Stimulated activated CD4-positive, alpha-beta T cell treated with anti-CD3 and anti-CD28 coated beads, Interleukin-15, amount 100 ng/mL, for 48 hours (primary cell): Measurements from ENCODE around the gene SPACA9.

Source experiments
- DNase-seq, 2 donors: peaks; one replicate each; pipeline ENCODE4 v3.0.0-alpha.2; 2020; ENCODE audit warnings: low read depth in 2 of 2

The SPACA9 gene

DNA sequence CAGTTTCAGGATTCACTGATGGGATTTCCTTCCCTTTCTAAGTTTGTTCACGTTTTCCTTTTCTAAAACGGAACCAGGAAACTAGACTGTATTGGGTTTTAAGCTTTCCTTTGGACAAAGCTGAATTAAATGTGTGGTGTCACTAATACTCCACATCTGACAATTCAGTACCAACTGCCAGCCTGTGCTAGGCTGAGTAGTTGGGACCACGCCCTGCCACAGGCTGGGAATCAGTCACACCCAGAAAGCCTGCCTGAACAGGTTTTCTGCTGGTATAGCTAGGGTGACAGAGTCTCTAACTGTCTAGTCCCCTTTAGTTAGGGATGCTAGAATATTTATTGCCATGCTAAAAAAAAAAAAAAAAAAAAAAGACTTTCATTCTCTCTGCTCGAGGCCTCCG, 15.6 kb downstream of the SPACA9 start:
- DNase-seq: no peak

DNA sequence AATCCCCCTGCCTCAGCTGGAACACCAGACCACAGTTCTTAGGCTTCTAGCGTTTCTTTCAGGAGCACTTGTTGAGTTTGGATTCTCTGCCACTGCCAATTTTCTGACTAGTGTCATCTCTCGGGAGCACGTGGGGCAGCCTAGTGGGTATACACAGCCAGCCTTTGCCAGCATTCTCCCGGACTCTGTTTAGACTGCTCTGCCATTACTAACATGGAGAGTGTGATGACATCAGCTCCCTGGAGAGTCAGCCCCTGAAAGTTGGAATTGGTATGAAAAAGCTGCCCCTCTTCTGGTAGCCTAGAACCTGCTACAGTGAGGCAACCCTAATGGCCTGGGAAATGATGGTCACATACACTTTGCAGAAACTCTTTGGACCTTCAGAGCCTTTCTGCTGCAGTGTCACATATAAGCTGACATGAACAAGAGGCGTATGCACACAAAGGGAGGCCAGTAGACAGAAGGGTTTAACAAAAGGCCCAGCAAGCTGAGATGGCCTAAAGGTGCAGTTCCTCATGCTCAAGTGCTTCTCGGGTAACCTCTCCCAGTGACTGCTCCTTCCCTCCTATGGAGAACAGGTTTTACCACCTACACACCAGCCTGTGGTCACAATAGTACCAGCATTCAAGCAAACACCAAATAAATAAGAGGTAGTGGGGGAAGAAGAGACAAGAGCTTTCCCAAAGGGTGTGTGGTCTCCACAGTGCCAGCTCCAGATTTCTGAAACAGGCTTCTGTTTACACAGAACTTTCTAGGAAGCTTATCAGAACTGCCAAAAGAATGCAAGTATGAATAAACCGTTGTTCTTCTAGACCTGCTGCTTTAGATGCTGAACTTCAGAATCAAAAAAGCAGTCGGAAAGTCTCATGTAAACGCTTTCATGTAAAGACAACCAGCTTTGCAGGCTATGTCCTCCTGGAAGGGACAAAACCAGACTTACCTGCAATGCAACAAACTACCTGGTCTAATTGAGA, 16.5 kb downstream of the SPACA9 start:
- DNase-seq: no peak

DNA sequence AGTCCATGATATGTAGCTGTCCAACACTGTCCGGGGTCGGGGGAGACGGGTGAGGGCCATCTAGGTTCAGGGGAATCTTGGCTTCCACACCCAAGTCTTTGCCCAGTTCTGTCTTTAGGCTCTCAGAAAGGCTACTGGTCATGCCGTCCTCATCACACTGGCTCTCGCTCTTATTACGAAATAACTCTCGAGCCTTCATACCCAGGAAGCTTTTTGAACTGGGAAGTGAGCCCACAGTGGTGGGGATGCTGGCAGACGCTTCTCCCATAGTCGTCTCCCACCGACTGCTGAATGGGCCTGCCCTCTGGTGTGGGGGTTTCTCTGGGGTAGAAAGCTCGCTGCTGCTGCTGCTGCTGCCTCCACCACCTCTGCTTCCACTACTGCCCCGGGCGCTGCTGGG, 17.6 kb downstream of the SPACA9 start:
- DNase-seq: no peak

DNA sequence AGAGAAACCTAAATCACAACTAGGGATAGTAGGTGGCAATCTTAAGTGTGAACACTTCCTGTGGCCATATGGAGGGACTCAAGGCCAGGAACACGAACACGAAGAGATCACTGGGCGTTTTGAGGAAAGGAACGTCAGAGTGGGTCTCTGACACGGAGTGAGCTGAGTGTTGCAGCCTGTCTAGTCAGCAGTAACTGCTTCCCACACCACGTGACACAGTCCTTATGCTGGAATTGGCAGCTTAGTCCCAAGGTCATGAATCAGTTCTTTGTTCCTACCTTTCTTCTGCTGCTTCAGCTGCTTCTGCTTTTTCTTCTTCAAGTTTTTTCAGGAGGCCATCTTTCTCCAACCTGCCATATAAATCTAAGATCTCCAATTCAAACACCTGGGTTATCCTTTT, 18.2 kb downstream of the SPACA9 start:
- DNase-seq: no peak

DNA sequence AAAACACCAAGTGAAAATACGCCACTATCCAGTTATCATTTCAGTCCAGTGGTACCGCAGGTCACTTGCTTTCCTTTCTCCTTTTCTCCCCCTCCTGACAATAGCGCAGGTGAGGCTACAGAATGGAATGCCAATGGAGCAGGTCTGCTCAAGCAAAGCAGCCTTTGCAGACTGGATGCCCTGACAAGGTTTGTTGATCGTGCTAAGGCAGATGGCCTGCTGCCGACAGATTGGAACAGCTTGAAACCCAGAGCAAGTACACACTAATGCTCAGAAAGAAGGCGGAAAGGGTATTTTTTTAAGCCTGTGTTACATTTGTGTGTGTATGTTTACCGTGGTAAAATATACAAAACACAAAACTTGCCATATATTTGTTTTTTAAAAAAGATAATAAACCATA, 19.4 kb downstream of the SPACA9 start:
- no peak for DNase-seq

DNA sequence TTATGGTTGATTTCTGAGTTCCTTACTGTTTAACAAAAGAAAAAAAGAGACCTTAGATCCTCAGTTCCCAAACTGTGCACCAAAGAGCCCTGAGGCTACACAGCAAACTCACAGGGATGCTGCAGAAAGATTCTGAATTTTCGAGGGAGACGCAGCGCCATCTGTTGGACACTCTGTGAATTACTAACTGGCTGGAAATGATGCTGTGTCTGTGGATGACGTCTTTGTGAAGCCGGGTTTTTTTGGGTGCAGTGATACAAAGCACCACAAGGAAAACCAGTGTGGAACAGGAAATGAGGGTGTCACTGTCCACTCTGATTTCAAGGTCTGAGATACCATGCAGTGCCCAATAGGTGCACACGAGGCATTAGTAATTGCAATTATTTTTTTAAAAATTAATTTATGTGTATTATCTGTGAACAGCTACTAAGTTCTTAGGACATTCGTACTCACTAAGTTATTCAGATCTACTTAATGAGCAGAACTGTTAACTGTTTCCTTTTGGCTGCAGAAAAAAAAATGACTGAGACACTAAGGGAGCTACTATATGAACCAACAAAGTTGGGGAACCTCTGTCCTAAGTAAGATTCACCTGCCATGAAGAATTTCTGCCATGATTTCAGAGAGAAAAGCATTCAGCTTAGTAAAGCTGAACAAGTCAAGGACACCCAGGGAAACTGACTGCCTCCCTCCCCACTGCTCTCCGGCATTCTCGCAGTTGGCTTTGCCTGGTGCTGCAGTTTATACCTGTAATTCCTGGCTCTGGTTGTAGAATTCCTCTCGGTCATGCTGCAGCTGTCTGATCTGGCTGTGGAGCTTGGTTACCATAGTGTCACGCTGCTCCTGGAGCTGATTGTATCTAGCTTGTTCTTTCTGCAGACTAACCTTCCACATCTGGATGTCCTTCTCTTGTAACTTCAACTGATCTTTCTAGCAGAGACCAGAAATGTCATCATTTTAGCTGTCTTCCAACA, 23.4 kb downstream of the SPACA9 start:
- DNase-seq: peak; percentile 53 to 67

DNA sequence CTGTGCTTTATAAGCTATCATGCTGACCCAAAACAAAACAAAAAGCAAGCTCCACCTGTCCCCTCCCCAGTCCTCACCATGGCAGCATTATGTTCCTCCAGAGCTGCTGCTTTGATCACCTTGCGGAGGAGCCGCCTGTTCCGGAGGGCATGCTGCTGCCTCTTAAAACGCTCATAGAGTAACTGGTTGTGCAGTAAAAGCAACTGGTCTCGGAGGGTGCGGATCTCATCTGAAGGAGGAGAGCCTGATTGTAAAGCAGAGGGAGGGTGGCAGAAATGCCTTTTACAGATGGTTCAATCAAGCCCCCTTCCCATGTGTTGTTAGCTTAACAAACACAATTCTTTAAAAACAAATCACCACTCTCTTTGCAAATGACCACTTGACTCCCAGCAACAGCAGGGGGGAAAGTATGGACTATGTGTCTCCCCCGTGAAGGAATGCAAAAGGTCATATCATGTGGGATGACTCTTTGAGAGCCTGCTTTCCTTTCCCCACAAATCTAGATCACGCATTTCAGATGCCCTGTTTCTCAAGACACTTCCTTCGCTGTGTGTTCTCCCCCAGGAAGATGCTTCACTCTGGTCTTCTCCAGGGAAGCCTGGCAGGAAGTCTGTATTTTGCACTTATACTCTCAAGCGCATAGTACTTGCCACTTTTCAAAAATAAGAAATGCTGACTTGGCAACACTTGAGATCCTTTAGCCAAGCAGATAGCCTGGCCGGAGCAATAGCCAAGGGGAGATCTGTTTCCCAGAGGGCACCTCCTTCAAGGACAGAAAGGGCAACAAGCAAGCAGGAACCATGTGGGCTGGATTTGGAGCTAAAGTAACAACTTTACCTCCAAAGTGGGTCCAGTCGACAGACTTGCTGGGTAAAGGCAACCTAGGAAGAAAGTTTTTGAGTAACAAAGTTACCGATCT, 25.1 kb downstream of the SPACA9 start:
- DNase-seq: no peak

DNA sequence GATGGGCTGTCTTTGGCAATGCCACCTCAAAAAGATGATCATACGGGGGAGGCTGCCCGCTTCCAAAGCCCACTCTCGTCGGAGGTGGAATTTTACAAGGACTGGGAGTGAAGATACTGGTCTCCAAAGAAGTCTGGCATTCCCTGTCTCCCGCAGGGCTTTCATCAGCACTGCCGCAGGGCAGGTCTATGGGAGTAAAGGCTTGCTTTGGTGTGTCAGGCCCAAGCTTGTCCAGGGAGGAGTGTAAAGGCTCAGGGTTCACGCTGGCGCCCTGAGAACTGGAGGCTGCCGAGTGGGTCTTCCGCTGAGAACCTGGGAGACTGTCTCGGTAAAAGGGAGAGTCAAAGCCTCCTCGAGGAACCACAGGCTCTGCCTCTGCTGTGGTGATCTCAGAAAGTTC, 27.0 kb downstream of the SPACA9 start:
- no peak for DNase-seq

DNA sequence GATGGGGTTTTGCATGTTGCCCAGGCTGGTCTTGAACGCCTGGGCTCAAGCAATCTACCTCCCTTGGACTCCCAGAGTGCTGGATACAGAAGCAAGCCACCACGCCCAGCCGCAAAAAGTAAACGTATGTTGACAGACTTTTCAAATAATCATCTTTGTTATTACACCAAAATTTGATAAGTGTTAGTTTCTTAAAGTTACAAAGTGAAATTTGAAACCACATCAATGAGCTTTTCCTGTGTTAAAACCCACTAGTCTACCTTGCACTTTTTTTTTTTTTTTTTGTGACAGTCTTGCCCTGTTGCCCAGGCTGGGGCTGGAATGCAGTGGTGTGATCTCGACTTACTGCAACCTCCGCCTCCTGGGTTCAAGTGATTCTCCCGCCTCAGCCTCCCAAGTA, 29.9 kb downstream of the SPACA9 start:
- no peak for DNase-seq

DNA sequence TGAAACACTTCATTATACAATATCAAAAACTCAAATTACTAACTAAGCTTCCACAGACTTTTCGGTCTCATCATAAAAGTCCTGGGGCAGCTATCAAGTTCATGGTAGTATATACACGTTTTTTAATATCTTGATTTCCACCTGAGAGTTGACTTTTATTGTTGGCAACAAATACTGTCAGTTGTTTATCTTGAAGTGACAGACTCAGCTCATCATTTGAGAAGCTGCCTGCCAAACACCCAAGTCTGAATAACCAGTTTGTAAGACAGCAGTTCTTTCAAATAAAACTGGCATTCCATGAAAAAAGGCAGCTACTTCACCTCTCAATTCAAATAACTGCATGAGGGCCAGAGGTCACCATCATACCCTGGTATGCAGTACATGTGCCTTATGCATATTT, 30.6 kb downstream of the SPACA9 start:
- no peak for DNase-seq

DNA sequence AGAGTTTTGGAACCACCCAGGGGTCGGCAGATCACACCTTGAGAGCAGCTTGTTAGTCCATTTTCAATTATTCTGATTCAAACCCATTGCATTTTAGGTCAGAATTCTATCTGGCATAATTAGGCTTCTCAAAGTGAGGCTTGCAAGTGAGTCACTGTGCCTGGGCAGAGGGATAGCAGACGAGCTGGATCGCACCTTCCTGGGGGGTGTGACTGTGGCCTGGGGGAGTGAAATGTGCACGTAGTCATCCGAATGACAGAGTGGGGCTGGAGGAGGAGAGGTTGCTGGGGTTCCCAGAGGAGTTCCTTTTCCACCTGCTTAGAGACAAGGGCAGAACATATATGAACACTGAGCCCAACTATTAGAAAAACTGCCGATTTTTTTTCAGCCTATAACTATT, 31.7 kb downstream of the SPACA9 start:
- no peak for DNase-seq

DNA sequence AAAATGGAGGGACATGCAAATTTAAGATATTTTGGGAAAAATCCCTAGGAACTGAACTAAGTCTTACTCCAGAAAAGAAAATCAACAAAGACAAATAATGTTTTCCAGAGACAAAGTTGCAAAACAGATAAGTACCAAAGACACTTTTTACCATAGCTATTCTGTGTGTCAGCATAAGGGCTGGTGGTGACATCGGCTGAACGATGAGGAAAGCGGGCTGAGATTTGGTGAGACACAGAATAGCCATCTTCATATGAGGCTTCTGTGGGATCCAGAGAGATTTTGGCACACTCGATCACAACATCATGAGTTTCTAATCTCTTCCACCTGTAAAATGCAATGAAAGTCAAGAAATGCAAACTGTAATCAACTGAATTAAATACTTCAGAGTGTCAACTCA, 33.4 kb downstream of the SPACA9 start:
- no peak for DNase-seq

DNA sequence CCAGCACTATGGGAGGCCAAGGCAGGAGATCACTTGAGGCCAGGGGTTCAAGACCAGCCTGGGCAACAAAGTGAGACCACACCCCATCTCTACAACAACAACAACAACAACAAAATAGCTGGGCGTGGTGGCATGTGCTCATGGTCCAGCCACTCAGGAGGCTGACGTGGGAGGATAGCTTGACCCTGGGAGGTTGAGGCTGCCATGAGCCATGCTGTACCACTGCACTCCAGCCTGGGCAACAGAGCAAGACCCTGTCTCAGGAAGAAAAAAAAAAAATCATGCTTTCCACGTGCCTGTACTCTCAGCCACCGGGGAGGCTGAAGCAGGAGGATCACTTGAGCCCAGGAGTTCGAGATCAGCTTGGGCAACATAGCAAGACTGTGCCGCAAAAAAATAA, 36.2 kb downstream of the SPACA9 start:
- DNase-seq: no peak

DNA sequence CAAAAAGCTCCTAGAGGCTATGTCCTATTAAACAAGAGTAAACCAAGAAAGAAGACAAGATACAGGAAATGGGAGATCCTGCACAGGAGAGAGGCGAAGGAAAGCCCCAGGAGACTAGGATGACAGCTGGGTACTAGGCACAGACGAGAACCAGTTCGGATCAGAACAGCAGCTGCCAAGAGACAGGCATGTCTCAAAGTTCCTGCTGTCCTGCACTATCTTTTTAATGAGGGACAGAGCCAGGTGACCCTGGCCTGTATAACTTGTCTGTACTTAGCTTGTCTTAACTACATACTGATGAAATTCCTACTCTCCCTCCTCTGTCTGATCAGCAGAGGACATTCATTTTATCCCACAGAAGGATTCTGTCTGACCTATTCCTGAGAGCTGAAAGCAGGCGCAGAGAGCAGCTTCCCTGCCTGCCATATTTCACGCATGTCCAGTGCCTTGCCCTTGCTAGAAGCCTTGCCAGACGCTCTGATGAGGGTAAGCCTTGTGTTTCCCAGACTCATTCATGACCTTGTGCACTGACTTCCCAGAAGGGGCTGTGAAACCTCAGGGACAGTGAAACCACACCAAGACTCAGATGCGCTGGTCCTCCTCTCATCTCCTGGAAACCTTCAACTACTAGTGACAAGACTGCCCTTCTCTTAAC, 41.0 kb downstream of the SPACA9 start:
- DNase-seq: no peak

DNA sequence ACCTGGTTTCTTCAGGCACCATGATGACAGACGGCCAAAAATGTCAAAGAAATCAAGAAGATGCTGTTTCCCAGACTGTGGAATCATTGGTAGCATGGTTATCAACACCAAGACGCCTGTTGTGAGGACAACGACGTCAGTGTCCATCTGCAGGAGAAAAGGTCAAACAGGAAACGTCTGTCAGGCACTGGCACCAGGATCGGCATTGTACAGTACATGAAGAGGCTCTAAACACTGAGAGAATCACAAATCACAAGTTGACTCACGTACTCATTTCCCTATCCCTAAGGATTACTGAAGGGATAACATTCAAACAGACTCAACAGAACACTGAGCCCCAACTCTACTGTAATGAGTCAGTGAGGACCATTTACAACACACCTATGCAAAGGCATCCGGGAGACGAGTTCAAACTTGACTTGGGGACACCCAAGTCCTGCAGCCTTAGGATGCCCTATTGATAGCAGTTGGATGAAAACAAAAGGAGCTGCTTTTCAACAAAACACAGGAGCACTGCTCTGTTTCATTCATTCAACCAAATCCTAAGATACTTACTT, 44.7 kb downstream of the SPACA9 start:
- DNase-seq: no peak

DNA sequence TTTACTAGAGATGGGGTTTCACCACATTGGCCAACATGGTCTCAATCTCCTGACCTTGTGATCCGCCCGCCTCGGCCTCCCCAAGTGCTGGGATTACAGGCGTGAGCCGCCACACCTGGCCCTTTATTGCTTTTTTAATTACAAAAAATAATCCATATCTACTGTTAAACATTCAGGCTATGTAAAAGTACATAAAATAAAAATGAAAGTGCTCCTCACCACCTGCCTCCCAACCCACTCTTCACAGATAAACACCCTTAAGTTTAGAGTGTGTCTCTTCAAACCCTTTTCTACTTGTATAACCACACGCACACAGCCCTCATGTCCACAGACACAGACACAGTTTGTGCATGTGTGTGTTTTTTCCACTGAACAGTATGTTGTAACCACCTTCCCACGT, 49.0 kb downstream of the SPACA9 start:
- no peak for DNase-seq

DNA sequence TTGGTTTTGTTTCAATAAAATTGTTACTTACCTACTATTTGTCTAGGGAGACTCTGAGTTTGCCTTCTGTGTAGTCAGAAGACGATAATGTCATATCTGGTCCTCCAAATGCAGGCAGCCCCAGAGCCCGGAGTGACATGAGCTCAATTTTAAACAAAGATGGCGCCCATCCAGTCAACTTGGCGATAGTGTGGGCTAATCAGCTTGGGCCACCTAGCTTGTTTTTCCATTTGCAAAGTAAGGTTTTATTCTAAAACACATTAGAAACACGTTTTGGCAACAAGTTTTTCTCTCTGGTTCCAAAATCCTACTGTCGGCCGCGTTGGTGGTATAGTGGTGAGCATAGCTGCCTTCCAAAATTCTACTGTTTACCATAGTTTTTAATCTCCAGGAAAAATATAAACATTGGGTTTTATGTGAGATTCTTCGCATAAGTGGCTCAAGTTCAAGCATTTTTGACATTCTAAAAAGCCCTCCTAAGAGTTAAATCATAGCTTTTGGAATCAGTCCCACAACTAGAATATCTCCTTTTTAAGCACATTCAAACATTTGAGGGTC, 52.6 kb downstream of the SPACA9 start:
- DNase-seq: no peak

DNA sequence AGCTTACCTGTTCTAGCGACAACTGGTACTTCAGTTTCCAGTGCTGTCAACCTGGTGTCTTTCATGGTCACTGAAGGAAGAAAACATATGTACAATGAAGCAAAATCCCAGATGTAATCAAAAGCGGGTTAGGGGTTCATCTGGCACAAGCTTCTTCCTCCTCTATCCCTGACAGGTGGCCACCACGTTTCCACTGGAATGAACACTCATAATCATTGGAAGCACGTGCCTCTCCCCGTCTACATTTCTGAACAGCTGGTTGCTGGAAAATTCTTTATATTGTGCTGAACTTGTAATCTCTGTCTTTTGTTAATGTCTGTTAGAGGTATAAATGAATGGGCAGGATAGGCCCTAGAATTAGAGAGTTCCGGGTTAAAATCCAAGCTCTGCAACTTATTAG, 56.3 kb downstream of the SPACA9 start:
- DNase-seq: no peak

DNA sequence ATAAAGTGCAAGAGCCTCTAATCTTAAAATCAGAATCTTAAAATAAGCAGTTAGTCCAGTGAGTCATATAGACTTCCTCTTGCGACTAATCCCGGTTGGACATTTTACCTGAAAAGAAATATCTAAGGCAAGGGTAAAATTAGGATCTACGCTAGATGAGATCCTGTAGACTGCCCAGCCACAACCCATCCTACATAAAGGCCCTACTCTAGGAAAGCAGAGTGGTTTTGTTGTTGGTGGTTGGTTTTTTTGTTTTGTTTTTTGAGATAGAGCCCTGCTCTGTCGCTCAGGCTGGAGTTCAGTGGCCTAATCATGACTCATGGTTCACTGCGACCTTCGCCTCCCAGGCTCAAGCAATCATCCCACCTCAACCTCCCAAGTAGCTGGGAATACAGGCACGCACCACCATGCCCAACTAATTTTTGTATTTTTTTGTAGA, 58.8 kb downstream of the SPACA9 start:
- no peak for DNase-seq

DNA sequence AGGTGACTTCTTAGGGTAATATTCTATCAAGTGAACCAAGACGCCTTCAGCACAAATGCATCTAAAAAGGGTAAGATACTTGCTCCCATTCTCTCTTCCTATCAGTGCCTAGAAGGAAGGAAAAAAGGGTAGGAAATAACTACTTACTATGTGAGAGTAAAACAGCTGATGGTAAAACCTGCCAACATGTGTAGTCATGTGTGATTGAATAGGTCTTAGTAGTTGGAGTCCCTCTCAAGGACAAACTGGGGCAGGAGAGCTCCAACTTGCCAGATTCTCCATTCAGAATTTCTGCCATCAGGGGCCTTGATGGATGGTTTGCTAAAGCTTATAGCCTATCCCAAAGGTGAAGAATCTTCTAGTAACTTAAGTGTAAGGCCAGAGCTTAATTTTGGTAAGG, 60.5 kb downstream of the SPACA9 start:
- no peak for DNase-seq
